CMK (cell line): ENCODE data around the gene CCDC40.

Source experiments
- DNase-seq: peaks from one replicate; pipeline ENCODE4 v3.0.0-alpha.2; 2010; ENCODE audit warnings: low read depth

CCDC40 gene

DNA sequence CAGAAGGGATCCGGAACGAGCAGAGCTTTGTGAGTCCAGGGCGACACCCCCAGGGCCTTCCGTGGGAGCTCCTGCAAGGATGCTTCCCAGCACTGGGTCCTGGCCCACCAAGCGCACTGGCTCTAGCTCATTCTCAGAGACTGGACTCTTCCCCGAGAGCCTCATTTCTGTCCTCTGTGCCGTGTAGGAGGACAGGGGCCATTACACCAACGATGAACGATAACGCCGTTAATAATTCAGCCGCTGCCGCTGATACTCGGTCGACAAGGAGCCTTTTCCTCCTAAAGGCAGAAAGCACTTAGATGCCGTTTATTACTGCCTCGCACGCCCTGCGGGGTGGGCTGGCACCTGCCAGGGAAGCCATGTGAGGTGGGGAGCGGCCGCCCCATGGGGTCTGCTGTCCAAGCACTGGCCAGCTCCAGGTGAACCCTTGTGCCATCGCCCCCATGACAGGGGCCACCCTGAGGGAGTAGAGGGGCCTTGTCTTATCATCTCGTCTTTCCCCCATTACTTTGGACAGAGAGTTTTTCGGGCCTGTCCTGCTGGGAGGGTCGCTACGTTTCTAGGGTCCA, 34.3 kb upstream of the CCDC40 start:
- DNase-seq: no peak

- DNase-seq: no peak
Measured at GRCh38 chr17:80002690-80003490, 33.6 kb upstream of the CCDC40 start.

GRCh38 chr17:80003969-80004368, 32.5 kb upstream of the CCDC40 start:
- no peak for DNase-seq

DNA sequence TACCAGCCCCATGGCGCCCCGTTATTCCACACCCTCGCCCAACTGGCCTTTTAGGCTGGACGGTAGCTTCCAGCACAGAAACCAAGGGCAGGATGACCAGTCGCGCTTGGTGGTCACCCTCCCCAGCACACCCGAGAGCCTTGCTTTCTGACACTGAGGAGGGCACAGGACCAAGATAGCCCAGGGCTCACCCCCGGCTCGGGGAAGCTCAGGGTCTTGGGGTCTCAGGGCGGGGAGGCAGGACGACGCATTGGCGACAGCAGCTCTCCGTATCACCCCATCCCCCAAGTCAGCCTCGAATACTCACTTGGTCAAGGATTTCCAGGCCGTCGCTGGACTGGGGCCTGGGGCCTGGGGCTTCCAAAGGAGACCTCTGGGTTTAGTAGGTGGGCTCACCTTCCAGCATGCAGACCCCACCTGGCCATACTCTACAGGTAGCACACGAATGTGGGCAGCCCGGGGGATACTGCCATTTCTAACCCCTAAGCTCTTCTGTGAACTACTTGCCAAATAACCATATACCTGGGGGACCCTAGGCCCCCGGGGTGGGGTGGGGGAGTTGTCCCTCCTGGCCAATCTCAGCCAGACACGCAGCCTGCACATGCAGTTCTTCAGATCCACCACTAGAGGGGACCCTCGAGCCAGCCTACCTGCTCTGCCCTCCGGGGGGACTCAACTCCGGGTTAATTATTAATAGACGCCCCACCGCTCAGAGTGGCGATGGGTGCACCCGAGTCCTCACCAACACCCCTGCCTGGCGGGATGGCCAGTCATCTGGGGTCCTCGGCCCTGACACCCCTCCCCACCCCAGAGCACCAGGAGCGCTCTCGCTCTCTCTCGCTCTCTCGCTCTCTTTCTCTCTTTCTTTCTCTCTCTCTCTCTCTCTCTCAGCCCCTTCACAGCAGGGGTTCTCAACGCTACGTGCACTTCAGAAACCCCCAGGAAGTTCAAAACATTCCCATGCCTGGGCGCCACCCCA, 30.8 kb upstream of the CCDC40 start:
- no peak for DNase-seq

GRCh38 chr17:80006339-80006720, 30.1 kb upstream of the CCDC40 start:
- DNase-seq: no peak

DNA sequence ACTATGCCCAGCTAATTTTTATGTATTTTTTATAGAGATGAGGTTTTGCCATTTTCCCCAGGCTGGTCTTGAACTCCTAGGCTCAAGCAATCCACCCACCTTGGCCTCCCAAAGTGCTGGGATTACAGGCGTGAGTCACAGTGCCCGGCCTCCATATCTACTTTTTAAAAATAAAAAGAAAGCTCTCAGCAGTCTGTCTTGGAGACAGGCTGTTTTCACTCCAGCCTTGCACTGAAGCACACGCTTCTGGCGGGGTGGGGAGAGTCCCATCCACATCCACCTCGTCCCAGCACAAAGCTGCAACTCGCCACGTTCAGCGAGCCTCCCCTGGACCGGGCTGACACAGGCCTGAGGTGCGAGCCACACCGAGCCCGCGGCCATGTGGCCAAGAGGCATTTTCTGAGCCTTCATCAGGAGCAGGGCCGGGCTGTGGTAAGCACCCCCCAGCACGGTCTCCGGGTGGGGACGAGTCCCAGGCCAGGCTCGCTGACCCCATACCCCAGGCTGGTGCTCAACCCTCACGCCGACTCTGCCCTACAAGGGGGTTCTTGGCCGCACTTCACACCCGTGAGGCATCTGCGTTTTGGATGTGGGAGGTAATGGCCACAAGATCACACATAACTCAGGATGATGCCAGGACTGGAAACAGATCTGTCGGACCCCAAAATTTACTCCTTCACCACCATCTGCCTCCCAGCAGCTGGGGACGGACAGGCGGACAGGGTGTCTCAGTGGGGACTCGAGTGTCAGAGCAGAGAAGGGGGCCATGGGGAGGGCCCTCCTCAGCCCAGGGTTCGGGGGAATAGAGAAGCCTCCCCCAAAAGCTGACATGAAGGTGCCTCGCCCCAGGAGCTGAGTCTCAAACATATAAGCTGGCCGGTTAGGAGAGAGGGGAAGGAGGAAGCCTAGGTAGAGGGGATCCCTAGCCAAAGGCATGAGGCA, 29.4 kb upstream of the CCDC40 start:
- DNase-seq: no peak

DNA sequence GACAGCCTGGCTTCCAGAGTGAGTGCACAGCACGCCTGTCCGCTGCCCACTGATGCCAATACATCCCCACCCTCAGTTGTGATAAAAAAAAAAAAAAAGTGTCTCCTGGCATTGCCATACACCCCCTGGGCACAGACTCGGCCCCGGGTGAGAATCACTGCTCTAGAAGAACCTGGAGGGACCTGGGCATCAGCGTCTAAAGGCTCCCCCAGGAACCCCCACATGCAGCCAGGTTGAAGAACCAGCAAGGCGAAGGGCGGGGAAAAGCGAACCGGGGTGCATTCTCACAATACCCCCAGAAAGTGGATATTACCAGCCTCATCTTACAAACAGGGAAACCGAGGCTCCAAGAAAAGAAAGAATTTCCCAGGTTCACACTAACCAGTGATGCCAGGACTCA, 28.5 kb upstream of the CCDC40 start:
- no peak for DNase-seq

- peak; percentile 40 for DNase-seq
Measured at GRCh38 chr17:80008383-80008840, 28.0 kb upstream of the CCDC40 start.

GRCh38 chr17:80008848-80009247, 27.6 kb upstream of the CCDC40 start:
- no peak for DNase-seq

DNA sequence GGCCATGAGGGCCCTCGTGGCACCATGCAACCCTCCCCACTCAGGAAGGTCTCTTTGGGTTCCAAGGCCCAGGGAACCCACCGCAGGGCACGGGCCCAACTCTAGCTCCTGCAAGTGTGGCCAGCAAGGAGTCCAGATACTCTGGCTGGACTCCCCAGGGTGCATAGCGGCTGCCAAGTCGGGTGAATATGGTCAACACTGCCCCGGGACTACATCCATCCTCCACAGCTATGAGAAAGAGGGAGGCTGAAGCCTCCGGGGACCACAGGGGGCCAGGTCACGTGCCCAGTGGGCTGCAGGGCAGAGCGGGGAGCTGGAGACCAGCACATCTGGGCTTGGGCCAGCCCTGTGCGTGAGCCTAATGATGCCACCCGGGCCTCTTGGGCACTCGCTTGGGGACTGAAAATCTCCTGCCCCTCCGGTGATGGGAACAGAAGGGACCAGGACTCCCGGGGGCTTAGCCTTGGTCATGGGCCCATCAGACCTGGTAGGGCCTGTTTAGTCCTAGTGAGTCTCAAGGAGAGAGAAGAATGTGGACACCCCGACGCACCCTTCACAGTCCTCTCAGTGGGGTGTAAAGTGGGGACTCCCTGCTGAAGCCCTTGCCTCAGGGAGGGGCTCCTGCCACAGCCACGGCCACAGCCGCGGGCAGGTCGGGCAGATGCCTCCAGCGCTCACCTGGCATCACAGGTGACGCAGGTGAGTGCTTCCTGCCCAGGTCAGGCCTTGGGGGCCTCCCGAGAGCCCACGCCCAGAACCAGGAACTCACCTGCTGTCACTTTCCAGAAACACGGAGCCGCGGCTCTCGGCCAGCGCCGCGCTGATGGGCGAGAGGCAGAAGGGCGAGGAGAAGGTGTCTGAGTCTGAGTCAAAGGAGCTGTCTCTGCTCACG, 26.8 kb upstream of the CCDC40 start:
- no peak for DNase-seq

DNA sequence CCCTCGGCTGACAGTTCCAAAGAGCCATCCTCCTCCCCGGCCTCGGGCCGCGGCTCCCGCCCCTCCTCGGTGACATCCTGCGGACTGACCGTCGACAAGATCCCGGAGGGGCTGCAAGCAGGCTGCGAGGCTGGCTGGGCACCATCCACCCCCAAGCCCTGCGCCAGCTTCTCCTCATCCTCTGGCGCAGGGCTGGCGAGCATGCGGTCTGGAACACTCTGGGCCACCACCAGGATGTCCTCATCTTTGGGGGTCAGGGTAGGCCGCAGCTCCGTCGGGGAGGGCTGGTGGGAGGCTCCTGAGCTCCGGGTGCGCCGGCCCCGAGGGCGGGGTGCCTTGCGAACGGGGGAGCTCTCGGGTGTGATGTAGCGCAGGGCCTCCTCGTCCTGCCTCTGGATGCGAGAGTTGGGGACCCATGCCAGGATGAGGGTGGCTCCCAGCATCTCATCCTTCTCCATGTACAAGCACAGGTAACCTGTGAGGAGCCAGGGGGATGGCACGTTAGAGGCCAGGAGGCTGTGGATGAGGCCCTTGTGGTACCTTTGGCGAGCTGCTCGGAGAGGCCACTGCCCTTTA, 26.1 kb upstream of the CCDC40 start:
- DNase-seq: no peak

DNA sequence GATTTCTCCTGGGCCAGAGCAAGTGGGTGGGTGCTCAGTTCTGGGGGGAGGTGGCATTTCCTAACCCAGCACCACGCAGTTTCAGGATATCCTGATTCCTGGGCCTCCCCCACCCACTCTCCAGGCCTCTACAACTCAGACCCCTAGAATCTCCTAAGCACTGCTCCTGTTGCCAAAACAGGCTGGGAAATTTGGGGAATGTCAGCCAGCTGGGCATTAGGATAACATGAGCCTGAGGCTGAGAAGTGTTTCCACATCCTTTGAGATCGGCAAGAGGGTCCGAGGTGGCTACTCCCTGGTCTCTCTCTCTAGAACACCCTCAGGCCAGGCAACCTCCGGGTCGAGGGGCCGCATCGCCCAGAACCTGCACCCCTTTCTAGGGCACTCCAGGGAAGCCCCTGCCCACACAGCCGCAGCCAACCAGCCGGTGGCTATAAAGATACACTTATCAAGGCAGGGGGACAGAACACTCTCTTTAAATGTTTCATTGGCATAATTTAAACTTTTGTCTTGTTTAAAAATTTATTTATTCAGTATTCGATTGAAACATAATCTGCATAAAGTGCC, 24.4 kb upstream of the CCDC40 start:
- DNase-seq: no peak

DNA sequence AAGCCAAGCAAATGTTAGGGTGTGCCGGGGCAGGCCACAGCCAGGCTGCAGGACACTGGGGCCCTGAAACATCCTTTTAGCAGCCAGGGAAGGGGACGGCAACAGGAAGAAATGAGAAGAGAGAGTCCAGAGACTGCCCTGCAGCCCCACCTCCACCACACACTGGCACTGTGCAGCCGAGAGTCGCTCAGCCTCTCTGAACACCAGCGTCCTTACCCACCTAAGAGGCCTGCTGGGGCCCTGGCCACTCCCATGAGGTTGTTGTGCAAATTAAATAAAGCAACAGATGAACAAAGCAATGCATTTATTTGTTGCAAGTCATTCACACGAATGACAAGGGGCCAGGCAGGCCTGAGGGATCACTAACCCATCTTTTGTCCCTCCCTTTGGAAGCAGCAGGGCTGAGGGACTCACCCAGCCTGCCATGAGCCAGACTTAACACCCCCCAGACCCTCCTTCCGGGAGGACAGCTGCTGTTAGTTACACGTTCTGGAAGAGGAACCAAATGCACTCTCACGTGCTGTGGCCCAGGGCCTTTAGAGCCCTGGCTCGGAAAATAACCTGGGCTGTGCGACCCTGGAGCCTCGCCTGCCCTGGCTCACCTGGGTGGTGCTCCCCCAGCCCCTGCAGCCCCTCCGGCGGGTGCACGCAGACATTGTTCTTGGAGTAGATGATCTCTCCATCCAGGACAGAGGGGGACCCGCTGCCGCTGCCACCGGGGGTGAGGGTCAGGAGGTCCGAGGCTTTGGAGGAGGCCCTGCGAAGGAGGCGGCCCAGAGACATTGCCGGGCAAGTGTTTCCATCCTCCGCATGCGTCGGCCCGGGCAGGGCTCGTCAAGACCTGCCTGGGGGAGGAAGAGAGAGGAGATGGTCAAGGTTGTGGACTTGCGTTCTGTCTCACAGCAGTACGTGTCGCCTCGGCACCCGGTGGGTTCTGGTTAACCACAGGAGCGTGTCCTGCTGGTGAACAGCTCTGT, 23.4 kb upstream of the CCDC40 start:
- no peak for DNase-seq

DNA sequence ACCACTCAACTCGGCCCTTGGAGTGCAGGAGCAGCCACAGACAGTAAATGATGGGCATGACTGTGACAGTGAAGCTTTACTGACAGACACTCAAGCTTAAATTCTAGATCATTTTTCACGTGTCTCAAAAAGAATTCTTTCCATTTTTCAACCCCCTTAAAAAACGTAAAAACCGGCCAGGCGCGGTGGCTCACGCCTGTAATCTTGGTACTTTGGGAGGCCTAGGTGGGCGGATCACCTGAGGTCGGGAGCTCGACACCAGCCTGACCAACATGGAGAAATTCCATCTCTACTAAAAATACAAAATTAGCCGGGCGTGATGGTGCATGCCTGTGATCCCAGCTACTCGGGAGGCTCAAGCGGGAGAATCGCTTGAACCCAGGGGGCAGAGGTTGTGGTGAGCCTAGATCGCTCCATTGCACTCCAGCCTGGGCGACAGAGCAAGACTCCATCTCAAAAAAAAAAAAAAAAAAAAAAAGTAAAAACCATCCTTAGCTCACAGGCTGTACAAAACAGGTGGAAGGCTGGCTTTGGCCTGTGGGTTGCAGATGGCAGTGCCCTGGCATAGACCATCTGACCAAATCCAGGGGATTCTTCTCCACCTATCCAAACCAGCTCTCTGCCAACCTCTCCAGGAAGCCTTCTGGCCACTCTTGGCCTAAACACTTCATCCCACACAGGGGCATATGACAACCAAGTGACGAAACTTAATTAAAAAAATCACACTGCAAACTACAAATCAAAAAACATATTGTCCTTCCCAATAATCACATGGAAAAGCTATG, 19.0 kb upstream of the CCDC40 start:
- no peak for DNase-seq

- no peak for DNase-seq
Measured at GRCh38 chr17:80018917-80019651, 17.4 kb upstream of the CCDC40 start.

- DNase-seq: no peak
Measured at GRCh38 chr17:80021600-80021999, 14.8 kb upstream of the CCDC40 start.
